CD14-positive monocyte (primary cell): Measurements from ENCODE around the gene C1QTNF8. TPM values are rescaled to one million over a fixed set of nuclear protein-coding genes. Genes with fewer than 3 reads are reported as not detected.

ENCODE experiments used
- DNase-seq, 3 donors: peaks; one replicate each; pipeline ENCODE4 v3.0.0-alpha.2; 2011 to 2022
- H2AFZ ChIP-seq: 2 replicates; pipeline ENCODE4 v1.6.0; 2012; ENCODE audit warnings: mild to moderate bottlenecking, low read depth, low read length, inconsistent platforms; ENCODE audit not compliant: insufficient read depth, poor library complexity, severe bottlenecking
- H3K27ac ChIP-seq, 2 donors: 1 replicate in 1 of 2; 2 replicates in 1 of 2; pipeline ENCODE4 v1.5.1; 2012 to 2013; ENCODE audit warnings: low read length in 2 of 2, control low read depth in 1 of 2, inconsistent platforms in 1 of 2, low read depth in 1 of 2, mild to moderate bottlenecking in 1 of 2
- H3K27me3 ChIP-seq, 2 donors: one replicate each; pipeline versions ENCODE4 v1.6.0 to v1.6.1; 2011 to 2013; ENCODE audit warnings: low read length in 2 of 2; ENCODE audit not compliant: control insufficient read depth in 2 of 2, insufficient read depth in 2 of 2
- H3K36me3 ChIP-seq, 2 donors: replicated peaks in 1 of 2; 1 replicate in 1 of 2; 2 replicates in 1 of 2; pipeline versions ENCODE4 v1.5.1 to v1.6.1; 2012 to 2013; ENCODE audit warnings: low read length in 2 of 2, control low read depth in 1 of 2, inconsistent platforms in 1 of 2, mild to moderate bottlenecking in 1 of 2; ENCODE audit not compliant: insufficient read depth in 2 of 2, control insufficient read depth in 1 of 2
- H3K4me1 ChIP-seq, 2 donors: 1 replicate in 1 of 2; 2 replicates in 1 of 2; pipeline versions ENCODE4 v1.5.1 to v1.6.1; 2012 to 2013; ENCODE audit warnings: low read length in 2 of 2, control low read depth in 1 of 2, inconsistent platforms in 1 of 2, mild to moderate bottlenecking in 1 of 2, moderate library complexity in 1 of 2; ENCODE audit not compliant: insufficient read depth in 2 of 2, control insufficient read depth in 1 of 2
- H3K4me2 ChIP-seq: replicated peaks from 2 replicates; pipeline ENCODE3; 2012; ENCODE audit warnings: low read length, moderate library complexity, mild to moderate bottlenecking; ENCODE audit not compliant: poor library complexity, severe bottlenecking; ENCODE audit errors: extremely low read depth
- H3K4me3 ChIP-seq, 3 experiments: fragments of 200-600 bp in 1 of 3; sonication (generic) in 1 of 3; replicated peaks in 1 of 3; 1 replicate in 2 of 3; 2 replicates in 1 of 3; pipeline ENCODE4 v1.5.1; 2011 to 2013; ENCODE audit warnings: low read length in 3 of 3, mild to moderate bottlenecking in 3 of 3, control low read depth in 2 of 3, low read depth in 2 of 3, inconsistent platforms in 1 of 3, moderate library complexity in 1 of 3
- H3K79me2 ChIP-seq: 2 replicates; pipeline ENCODE4 v1.6.0; 2012; ENCODE audit warnings: mild to moderate bottlenecking, control low read depth, inconsistent platforms, low read length, moderate library complexity; ENCODE audit not compliant: insufficient read depth
- H3K9ac ChIP-seq: 2 replicates; pipeline ENCODE4 v1.6.0; 2017; ENCODE audit warnings: low read length, mild to moderate bottlenecking; ENCODE audit not compliant: insufficient read depth, poor library complexity, severe bottlenecking
- H3K9me3 ChIP-seq, 2 donors: replicated peaks in 1 of 2; 1 replicate in 1 of 2; 2 replicates in 1 of 2; pipeline versions ENCODE4 v1.5.1 to v1.6.1; 2012 to 2013; ENCODE audit warnings: low read length in 2 of 2, control low read depth in 1 of 2; ENCODE audit not compliant: control insufficient read depth in 1 of 2, insufficient read depth in 1 of 2
- H4K20me1 ChIP-seq: 2 replicates; pipeline ENCODE4 v1.6.0; 2012; ENCODE audit warnings: mild to moderate bottlenecking, low read length, control low read depth, moderate library complexity; ENCODE audit not compliant: insufficient read depth
- H3K27ac Mint-ChIP-seq, 7 donors: one replicate each; pipeline ENCODE4 v1.8.0; 2020; ENCODE audit warnings: mild to moderate bottlenecking in 7 of 7, mixed read lengths in 7 of 7, moderate library complexity in 6 of 7, inconsistent platforms in 2 of 7
- H3K27me3 Mint-ChIP-seq, 3 donors: one replicate each; pipeline ENCODE4 v1.8.0; 2021 to 2022; ENCODE audit warnings: low read depth in 3 of 3, mild to moderate bottlenecking in 3 of 3, mixed read lengths in 3 of 3, moderate library complexity in 3 of 3, inconsistent platforms in 1 of 3
- H3K36me3 Mint-ChIP-seq, 2 donors: one replicate each; pipeline ENCODE4 v1.8.0; 2020; ENCODE audit warnings: mixed read lengths in 2 of 2, inconsistent platforms in 1 of 2, mild to moderate bottlenecking in 1 of 2
- H3K4me1 Mint-ChIP-seq: one replicate; pipeline ENCODE4 v1.8.0; 2020; ENCODE audit warnings: mild to moderate bottlenecking, mixed read lengths
- H3K4me3 Mint-ChIP-seq, 2 donors: one replicate each; pipeline ENCODE4 v1.8.0; 2020; ENCODE audit warnings: mild to moderate bottlenecking in 2 of 2, mixed read lengths in 2 of 2, moderate library complexity in 1 of 2
- H3K9me3 Mint-ChIP-seq, 7 donors: one replicate each; pipeline ENCODE4 v1.8.0; 2020 to 2022; ENCODE audit warnings: mixed read lengths in 7 of 7, mild to moderate bottlenecking in 6 of 7, moderate library complexity in 6 of 7, inconsistent platforms in 2 of 7
- CTCF ChIP-seq: fragments of 200-600 bp; IDR thresholded peaks from one replicate; pipeline ENCODE4 v1.8.0; 2022; ENCODE audit warnings: antibody characterized with exemption, mild to moderate bottlenecking
- WGBS: methylation state at CpG from one replicate; pipeline ENCODE4 v1.1.5; 2013; ENCODE audit warnings: missing lambda C conversion rate; ENCODE audit not compliant: insufficient coverage; 5-methylcytosine and 5-hydroxymethylcytosine counted together
- intact Hi-C, 2 donors: fragments of 100-400 bp; cut with micrococcal nuclease; formaldehyde crosslinking; loops; one replicate each; pipeline versions ENCODE4 v1.15.0 to v1.15.1; 2023
- polyA plus RNA-seq, 3 donors: library from polyadenylated mRNA; depleted of rRNA in 1 of 3; unstranded in 2 of 3; stranded (reverse) in 1 of 3; fragments of 300-500 nt in 2 of 3; fragments of >200 nt in 1 of 3; fragmentation: Illumina TruSeq in 2 of 3; gene quantifications; 1 replicate in 2 of 3; 2 replicates in 1 of 3; pipeline ENCODE4 v1.2.3, GENCODE V29; 2012 to 2021

The C1QTNF8 gene
- polyA plus RNA-seq, 3 donors: not detected

GRCh38 chr16:1097156-1097555, 1.1 kb upstream of the C1QTNF8 start:
- no peak overlapping the region for H2AFZ ChIP-seq
- no peak overlapping the region for H3K9ac ChIP-seq
- no peak overlapping the region for H3K27ac ChIP-seq
- Mint-ChIP-seq H3K36me3 (no peaks in the 10 kb centered on the region), H3K4me3 (no peak overlapping the region), H3K9me3 (peaks cover 2 to 11% (median 6%) of the 10 kb centered on the region in 7 donors), H3K27ac (no peak overlapping the region), H3K4me1 (no peaks in the 10 kb centered on the region), H3K27me3 (peaks cover 5 to 31% (median 8%) of the 10 kb centered on the region in 3 donors)
- H3K79me2 ChIP-seq: no peaks in the 10 kb centered on the region
- intact Hi-C loops: no loop called here
- no peak for DNase-seq
- no peaks in the 10 kb centered on the region for H3K4me1 ChIP-seq
- TF ChIP-seq CTCF: no peak
- no peak overlapping the region for H3K4me2 ChIP-seq
- H3K36me3 ChIP-seq: no peaks in the 10 kb centered on the region
- H3K9me3 ChIP-seq: peaks cover 2 to 3% of the 10 kb centered on the region in 2 donors
- no peaks in the 10 kb centered on the region for H4K20me1 ChIP-seq
- H3K4me3 ChIP-seq: no peak overlapping the region
- 82% methylated on average over 18 of the region's 18 CpGs for WGBS
- H3K27me3 ChIP-seq: no peaks in the 10 kb centered on the region

- 63% methylated on average over 13 of the region's 16 CpGs for WGBS
- Histone ChIP-seq H3K4me3 (no peak overlapping the region), H4K20me1 (no peaks in the 10 kb centered on the region), H3K9ac (no peak overlapping the region), H2AFZ (no peak overlapping the region), H3K27ac (no peak overlapping the region), H3K27me3 (peaks cover 0 to 5% of the 10 kb centered on the region in 2 donors), H3K4me1 (no peaks in the 10 kb centered on the region), H3K4me2 (no peak overlapping the region), H3K79me2 (no peaks in the 10 kb centered on the region), H3K9me3 (peaks cover 7 to 9% of the 10 kb centered on the region in 2 donors), H3K36me3 (no peaks in the 10 kb centered on the region)
- DNase-seq: no peak
- Mint-ChIP-seq H3K4me1 (no peaks in the 10 kb centered on the region), H3K9me3 (peaks cover 5 to 22% (median 10%) of the 10 kb centered on the region in 7 donors), H3K36me3 (no peaks in the 10 kb centered on the region), H3K27ac (no peak overlapping the region), H3K27me3 (peaks cover 5 to 27% (median 6%) of the 10 kb centered on the region in 3 donors), H3K4me3 (no peak overlapping the region)
- no peak for TF ChIP-seq CTCF
- intact Hi-C loops: no loop called here
These were observed 435 bp downstream of the C1QTNF8 start for GRCh38 chr16:1095450-1096168.
